Thymus (tissue), 11 donors: ENCODE results near the gene ARVCF. TPM values are rescaled to one million over a fixed set of nuclear protein-coding genes. Genes with fewer than 3 reads are reported as not detected.

ENCODE experiments used
- DNase-seq, 9 donors: peaks; one replicate each; pipeline ENCODE4 v3.0.0-alpha.2; 2013; ENCODE audit warnings: low spot score in 9 of 9, low read depth in 6 of 9, missing footprints in 1 of 9
- H3K27ac ChIP-seq, 2 donors: one replicate each; pipeline ENCODE4 v1.5.1; 2013; ENCODE audit warnings: control low read depth in 1 of 2, low read depth in 1 of 2, low read length in 1 of 2, mild to moderate bottlenecking in 1 of 2, moderate library complexity in 1 of 2
- H3K27me3 ChIP-seq, 2 donors: one replicate each; pipeline ENCODE4 v1.5.1; 2013; ENCODE audit warnings: low read length in 1 of 2; ENCODE audit not compliant: control insufficient read depth in 2 of 2, insufficient read depth in 1 of 2
- H3K36me3 ChIP-seq, 2 donors: one replicate each; pipeline ENCODE4 v1.5.1; 2013; ENCODE audit warnings: low read length in 1 of 2, mild to moderate bottlenecking in 1 of 2, moderate library complexity in 1 of 2; ENCODE audit not compliant: control insufficient read depth in 2 of 2, insufficient read depth in 2 of 2
- H3K4me1 ChIP-seq, 2 donors: one replicate each; pipeline ENCODE4 v1.5.1; 2013; ENCODE audit warnings: low read length in 2 of 2; ENCODE audit not compliant: control insufficient read depth in 2 of 2, insufficient read depth in 2 of 2
- H3K4me3 ChIP-seq, 2 donors: one replicate each; pipeline ENCODE4 v1.5.1; 2013; ENCODE audit warnings: low read length in 2 of 2, control low read depth in 1 of 2, mild to moderate bottlenecking in 1 of 2
- H3K9me3 ChIP-seq, 2 donors: one replicate each; pipeline ENCODE4 v1.5.1; 2013; ENCODE audit warnings: low read length in 1 of 2, mild to moderate bottlenecking in 1 of 2; ENCODE audit not compliant: control insufficient read depth in 2 of 2, insufficient read depth in 1 of 2
- WGBS: extraction: QIAGEN DNeasy Blood & Tissue Kit; methylation state at CpG from one replicate; pipeline ENCODE4 v1.1.7; 2013; 5-methylcytosine and 5-hydroxymethylcytosine counted together
- polyA plus RNA-seq: library from polyadenylated mRNA; stranded (reverse); fragments of 200-250 nt; gene quantifications from one replicate; pipeline ENCODE4 v1.2.3, GENCODE V29; 2013
- total RNA-seq: library from RNA; stranded (reverse); fragments of 120-200 nt; gene quantifications from one replicate; pipeline ENCODE4 v1.2.4, GENCODE V29; 2013
- donor health status: healthy.

The ARVCF gene
- total and polyA plus RNA-seq, 2 donors: 2.1 to 8.2 TPM

DNA sequence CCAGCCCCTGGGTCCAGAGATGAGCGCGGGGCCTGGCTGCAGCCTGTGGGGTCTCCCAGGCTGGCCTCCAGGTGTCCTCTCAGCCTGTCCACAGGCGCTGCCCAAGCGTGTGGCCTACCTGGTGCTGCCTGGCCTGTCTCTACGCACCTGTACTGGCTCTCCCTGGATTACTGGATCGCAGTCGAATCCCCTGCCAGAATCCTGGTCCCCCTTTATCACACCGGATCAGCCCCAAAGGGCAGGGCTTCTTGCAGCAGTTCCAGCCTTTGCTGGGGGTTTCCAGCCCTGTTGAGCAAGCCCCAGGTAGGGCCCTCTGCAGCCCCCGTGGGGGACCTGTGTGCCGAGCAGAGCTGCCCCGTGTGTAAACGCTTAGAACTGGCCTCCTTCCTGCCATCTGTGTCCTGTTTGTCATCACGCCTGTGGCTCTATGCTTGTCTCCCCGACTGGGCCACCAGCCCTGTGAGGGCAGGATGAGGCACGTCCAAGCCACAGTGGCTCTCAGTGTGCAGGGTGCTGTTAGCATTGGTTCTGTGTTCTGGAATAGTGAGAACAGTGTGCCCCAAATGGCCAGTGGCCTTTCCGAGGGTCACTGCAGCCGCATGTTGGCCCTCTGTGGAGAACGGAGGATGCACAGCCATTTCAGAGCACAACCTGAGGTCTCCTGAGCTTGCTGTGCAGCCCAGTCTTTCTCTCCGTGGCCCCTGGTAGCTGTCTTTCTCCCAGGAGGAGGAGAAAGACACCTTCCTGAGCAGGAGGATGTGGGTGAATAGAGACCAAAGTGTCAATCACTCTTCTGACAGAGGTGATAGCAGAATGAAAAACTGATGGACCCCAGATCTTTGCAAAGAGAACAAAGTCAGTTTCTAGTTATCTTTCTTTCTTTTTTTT lies 61.1 kb downstream of the ARVCF start:
- WGBS: 61% methylated on average over 19 of the region's 19 CpGs
- Histone ChIP-seq H3K27me3 (no peaks in the 10 kb centered on the region), H3K9me3 (peaks cover 0 to 9% of the 10 kb centered on the region in 2 donors), H3K27ac (no peak overlapping the region), H3K36me3 (peaks cover 3 to 12% of the 10 kb centered on the region in 2 donors), H3K4me1 (peaks cover 0 to 26% of the 10 kb centered on the region in 2 donors), H3K4me3 (no peak overlapping the region)
- DNase-seq: peak in 1 of 9 donors; percentile 28

- H3K27ac ChIP-seq: no peak overlapping the region
- peaks cover 0 to 18% of the 10 kb centered on the region in 2 donors for H3K4me1 ChIP-seq
- H3K36me3 ChIP-seq: peaks cover 9% of the 10 kb centered on the region in 2 donors
- peaks cover 0 to 9% of the 10 kb centered on the region in 2 donors for H3K9me3 ChIP-seq
- 98% methylated on average over 13 of the region's 13 CpGs for WGBS
- no peak for DNase-seq
- no peak overlapping the region for H3K4me3 ChIP-seq
- no peaks in the 10 kb centered on the region for H3K27me3 ChIP-seq
Measured at GRCh38 chr22:19951346-19951745, 65.3 kb downstream of the ARVCF start.

DNA sequence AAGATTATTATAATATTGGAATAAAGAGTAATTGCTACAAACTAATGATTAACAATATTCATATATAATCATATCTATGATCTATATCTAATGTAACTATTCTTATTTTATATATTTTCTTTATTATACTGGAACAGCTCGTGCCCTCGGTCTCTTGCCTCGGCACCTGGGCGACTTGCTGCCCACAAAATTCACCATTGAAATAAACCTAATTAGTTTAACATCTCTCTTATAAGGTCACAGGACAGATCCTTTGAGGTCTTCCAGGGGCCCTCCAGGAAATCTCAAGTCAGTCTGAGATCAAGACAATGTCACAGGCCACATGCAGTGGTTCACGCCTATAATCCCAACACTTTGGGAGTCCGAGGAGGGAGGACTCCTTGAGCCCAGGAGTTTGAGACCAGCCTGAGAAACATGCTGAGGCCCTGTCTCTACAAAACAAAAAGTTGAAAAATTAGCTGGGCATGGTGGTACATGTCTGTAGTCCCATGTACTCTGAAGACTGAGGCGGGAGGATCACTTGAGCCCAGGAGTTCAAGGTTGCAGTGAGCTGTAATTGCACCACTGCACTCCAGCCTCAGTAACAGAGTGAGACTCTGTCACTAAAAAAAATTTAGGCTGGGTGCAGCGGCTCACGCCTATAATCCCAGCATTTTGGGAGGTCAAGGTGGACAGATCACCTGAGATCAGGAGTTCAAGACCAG lies 68.4 kb downstream of the ARVCF start:
- H3K9me3 ChIP-seq: no peaks in the 10 kb centered on the region
- peaks cover 7 to 12% of the 10 kb centered on the region in 2 donors for H3K4me1 ChIP-seq
- WGBS: 96% methylated on average over 9 of the region's 9 CpGs
- DNase-seq: no peak
- H3K27me3 ChIP-seq: no peaks in the 10 kb centered on the region
- no peak overlapping the region for H3K4me3 ChIP-seq
- H3K36me3 ChIP-seq: peaks cover 6 to 9% of the 10 kb centered on the region in 2 donors
- H3K27ac ChIP-seq: no peak overlapping the region

DNA sequence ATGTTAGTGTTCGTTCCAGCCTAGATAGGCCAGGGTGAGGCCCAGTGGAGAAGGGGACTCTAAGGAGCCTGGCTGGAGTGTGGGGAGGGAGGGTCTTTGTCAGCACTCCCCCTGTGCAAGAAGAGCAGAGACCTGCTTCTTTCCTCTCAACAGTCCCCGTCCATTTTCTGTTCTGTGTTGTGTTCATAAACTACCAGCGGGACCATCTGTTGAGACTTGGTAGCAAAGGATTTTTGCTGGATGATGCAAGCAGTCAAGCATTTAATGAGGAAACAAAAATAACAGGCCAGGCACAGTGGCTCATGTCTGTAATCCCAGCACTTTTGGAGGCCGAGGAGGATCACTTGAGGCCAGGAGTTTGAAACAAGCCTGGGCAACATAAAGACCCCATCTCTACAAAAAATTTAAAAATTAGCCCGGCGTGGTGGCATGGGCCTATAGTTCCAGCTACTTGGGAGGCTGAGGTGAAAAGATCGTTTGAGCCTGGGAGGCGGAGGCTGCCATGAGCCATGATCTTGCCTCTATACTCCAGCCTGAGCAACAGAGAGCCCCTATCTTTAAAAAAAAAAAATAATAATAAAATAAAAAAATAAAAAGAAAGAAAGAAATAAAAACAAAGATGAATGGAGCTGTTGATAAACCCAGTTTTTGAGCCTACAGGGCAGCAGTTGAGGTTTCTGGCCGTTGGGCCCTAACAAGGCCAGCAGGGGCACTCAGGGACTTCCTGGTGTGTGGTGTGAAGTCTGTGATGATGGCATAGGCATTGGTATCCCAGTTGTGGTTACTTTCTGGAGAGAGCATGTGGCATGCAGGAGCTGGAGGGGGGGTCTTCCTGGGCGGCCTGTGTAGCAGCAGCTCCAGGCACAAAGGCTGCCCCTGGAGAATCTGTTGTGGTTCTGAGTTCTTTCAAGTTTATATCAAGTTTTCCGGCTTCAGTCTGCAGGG lies 73.3 kb downstream of the ARVCF start:
- H3K9me3 ChIP-seq: no peaks in the 10 kb centered on the region
- peaks cover 25 to 31% of the 10 kb centered on the region in 2 donors for H3K4me1 ChIP-seq
- no peaks in the 10 kb centered on the region for H3K27me3 ChIP-seq
- peak in 1 of 9 donors; percentile 42 for DNase-seq
- H3K27ac ChIP-seq: peak overlapping the region; percentile 74 to 82
- 54% methylated on average over 11 of the region's 11 CpGs for WGBS
- H3K4me3 ChIP-seq: peak overlapping the region; percentile 74 to 79
- peaks cover 0 to 3% of the 10 kb centered on the region in 2 donors for H3K36me3 ChIP-seq

DNA sequence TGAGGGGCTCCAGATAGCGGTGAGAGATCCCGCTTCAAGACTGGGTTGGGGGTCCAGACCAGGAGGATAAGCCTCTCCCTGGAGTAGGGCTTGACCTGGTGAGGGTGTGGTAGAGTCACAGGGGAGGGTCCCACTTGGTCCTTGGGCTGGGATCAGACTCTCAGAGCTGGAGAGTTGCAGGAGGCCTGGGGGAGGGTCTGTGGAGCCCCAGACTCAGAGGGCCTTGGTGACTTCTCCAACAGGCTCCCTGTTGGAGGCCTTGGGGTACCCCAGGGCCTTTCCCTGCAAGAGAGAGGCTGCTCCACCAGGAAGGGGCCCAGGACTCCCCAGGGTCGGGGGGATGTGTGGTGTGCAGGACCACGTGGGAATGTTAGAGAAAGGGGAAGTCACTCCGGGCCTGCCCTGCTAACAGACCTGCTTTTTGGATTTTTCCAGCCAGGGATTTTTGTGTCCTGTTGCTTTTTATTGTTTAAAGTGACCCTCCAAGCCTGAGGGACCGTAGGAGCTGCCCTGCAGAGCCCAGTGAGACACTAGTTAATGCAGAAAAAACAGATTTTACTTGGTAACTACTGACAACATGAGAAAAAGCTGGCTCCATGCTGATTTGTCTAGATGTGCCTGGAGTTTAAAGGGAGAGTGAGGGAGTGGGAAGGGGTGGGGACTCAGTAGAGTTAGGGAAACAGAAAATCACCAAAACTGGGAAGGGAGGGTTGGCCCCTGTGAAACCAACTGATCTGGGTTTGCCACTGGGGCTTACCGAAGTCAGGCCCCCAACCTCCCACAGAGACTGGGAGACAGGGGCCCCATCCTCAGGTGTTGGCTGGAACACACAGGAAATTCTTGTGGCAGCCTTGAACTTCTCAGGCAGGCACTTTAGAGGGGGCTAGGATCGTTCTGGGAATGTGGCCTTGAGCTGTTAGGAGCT lies 74.2 kb downstream of the ARVCF start:
- Histone ChIP-seq H3K4me3 (peak overlapping the region; percentile 74 to 79), H3K27ac (peak overlapping the region; percentile 82 to 89), H3K36me3 (no peaks in the 10 kb centered on the region), H3K27me3 (no peaks in the 10 kb centered on the region), H3K4me1 (peaks cover 25 to 31% of the 10 kb centered on the region in 2 donors), H3K9me3 (no peaks in the 10 kb centered on the region)
- WGBS: 3% methylated on average over 8 of the region's 8 CpGs
- peak in 1 of 9 donors; percentile 48 for DNase-seq

DNA sequence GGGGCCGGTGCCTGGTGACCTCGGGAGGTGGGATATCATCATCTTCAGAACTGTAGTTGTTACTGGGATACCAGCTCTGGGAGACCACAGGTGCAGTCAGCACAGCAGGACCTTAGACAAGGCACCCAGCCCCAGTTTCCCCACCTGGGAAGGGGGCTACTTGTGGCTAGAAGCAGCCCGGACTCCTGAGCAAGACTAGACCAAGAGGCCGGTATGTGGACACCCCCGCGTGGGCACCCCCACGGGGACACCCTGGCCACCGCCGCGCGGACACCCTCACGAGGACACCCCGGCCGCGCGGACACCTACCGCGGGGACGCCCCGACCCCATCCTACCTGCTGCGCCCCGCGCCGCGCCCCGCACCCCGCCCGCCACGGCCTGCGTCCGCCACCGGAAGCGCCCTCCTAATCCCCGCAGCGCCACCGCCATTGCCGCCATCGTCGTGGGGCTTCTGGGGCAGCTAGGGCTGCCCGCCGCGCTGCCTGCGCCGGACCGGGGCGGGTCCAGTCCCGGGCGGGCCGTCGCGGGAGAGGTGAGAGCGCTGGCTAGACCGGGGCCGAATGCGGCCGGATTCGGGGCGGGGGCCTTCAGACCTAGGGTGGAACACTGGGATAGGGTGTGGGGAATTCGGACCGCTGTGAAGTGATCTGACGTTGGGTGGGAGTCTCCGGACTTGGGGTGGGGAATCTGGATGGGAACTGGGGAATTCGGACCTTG lies 75.1 kb downstream of the ARVCF start, which contains the start of the genes COMT and TXNRD2:
Gene COMT (plus strand): TSS at position 408 of the 718 bp plus-strand sequence. CDS start 20,755 bp downstream, outside the sequence.
Gene TXNRD2 (minus strand): TSS at position 454 of the 718 bp plus-strand sequence. CDS start 15 bp downstream, at position 439.
- no peaks in the 10 kb centered on the region for H3K27me3 ChIP-seq
- H3K4me1 ChIP-seq: peaks cover 25 to 31% of the 10 kb centered on the region in 2 donors
- peak within 1 kb of the TSS; percentile 74 to 79 for H3K4me3 ChIP-seq
- DNase-seq: peak in 5 of 9 donors; percentile 48 to 80 (median 64)
- peak within 1 kb of the TSS; percentile 82 to 89 for H3K27ac ChIP-seq
- H3K9me3 ChIP-seq: no peaks in the 10 kb centered on the region
- WGBS: under 1% methylated on average over 63 of the region's 63 CpGs
- no peaks in the 10 kb centered on the region for H3K36me3 ChIP-seq

DNA sequence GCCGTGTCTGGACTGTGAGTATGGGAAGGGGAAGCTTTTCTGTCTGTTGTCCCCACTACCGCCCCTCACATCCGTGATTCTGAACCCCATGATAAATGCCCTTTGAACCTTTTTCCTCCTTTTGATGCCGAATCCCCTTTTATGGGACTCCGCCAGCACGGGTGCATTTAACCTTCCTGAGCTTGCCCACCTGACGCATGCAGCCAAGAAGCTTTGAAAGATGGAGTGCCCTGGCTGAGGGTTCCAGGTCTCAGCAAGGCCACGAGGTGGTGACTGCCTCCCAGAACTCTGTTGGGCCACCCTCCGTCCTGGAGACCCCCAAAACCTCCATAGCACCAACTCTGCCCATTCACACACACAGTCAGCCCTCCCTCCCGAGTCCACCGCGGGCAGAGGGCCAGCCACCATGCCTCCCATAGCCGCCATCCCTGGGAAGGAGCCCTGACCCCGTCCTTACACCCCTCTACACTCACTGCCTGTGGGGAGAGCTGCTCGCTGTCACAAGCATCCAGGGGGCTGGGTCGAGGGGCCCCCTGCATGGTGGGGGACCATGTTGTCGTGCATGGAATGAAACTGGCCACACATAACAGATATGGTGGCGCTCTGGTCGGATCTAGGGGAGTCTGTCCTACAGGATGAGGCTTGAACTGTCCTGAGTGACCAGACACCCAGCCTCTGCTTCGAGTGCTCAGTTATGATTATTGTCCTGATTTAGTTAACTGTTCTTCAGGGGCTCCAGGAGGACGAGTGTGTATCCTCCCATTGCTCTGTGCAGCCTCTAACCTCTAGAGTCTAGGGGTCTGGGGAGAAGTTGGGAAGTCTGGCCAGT lies 75.9 kb downstream of the ARVCF start:
- no peaks in the 10 kb centered on the region for H3K27me3 ChIP-seq
- peak overlapping the region in 1 of 2 donors; percentile 71 for H3K27ac ChIP-seq
- no peak for DNase-seq
- peaks cover 25 to 31% of the 10 kb centered on the region in 2 donors for H3K4me1 ChIP-seq
- 83% methylated on average over 21 of the region's 21 CpGs for WGBS
- no peaks in the 10 kb centered on the region for H3K36me3 ChIP-seq
- peaks cover 0 to 7% of the 10 kb centered on the region in 2 donors for H3K9me3 ChIP-seq
- peak overlapping the region; percentile 74 to 79 for H3K4me3 ChIP-seq
